HG03520 (cell line): ENCODE data around the gene ANP32D.
"Not testable (repeated sequence)": the region's sequence is repeated elsewhere in the genome, so short reads cannot be mapped to it uniquely, and the experiment has no call there.

Experiments
- ATAC-seq: cut with Tn5 transposase; IDR thresholded peaks from one replicate; pipeline ENCODE4 v1.9.1; 2021; ENCODE audit warnings: mild to moderate bottlenecking, moderate library complexity; ENCODE audit not compliant: unreplicated experiment

Gene ANP32D

DNA sequence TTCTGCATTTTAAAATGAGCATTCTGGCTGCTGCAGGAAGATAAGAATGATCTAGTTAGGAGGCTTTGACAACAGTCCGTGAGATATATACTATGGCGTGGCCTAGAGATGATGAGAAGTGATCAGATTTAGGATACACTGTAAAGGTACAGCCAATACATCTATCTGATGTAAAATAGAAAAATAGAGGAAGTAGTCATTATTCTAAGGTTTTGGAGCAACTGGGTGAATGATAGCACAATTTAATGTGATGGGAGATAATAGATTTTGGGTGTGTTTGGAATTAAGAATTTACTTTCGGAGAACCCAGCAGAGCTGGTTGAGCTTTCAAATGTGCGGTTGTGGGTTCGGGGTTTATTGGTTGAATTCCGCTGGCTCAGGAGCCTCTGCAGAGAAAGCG lies at the start of gene ANP32D:
Gene ANP32D (plus strand): TSS at position 301 of the 400 bp plus-strand sequence. CDS start 106 bp downstream, outside the sequence.
- no peak for ATAC-seq

GRCh38 chr12:48423171-48423570 lies 49.2 kb upstream of the ANP32D start:
- no peak for ATAC-seq

GRCh38 chr12:48424644-48425043 lies 47.7 kb upstream of the ANP32D start:
- ATAC-seq = no peak

- ATAC-seq = not testable (repeated sequence)
Measured at GRCh38 chr12:48434016-48434415, 38.3 kb upstream of the ANP32D start.

DNA sequence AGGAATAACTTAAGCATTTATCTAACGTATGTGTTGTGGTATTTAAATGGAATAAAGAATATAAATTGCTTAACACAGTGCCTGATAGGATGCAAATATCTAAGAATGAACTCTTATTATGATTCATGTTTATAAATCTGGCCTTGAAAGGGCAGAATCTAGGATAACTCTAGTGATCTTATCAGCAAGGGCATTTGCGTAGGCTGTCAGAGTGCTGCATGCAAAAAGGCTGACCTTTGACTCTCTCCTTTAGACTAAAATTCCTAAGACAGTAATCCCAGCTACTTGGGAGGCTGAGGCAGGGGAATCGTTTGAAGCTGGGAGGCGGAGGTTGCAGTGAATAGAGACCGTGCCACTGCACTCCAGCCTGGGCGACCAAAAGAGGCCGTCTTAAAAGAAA lies 31.3 kb upstream of the ANP32D start:
- ATAC-seq = no peak

GRCh38 chr12:48442179-48442847 lies 30.0 kb upstream of the ANP32D start:
- no peak for ATAC-seq

DNA sequence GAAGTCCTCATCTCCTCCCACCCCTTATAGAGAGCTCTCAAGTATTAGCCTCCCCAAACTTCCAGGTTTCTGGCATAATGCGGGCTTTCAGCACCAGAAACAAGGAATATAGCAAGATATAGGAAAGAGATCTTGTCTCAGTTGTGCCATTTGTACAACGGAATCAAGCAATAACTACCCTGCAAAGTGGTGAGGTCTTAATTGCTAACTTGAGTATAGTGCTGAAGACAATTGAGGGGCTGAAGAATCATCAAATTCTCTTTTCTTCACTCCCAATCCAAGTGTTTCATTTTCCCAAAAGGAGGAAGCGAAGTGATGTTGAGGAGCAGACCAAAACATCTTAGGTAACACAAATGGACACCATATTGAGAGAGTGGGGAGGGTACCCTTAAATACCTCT lies 26.8 kb upstream of the ANP32D start:
- no peak for ATAC-seq

DNA sequence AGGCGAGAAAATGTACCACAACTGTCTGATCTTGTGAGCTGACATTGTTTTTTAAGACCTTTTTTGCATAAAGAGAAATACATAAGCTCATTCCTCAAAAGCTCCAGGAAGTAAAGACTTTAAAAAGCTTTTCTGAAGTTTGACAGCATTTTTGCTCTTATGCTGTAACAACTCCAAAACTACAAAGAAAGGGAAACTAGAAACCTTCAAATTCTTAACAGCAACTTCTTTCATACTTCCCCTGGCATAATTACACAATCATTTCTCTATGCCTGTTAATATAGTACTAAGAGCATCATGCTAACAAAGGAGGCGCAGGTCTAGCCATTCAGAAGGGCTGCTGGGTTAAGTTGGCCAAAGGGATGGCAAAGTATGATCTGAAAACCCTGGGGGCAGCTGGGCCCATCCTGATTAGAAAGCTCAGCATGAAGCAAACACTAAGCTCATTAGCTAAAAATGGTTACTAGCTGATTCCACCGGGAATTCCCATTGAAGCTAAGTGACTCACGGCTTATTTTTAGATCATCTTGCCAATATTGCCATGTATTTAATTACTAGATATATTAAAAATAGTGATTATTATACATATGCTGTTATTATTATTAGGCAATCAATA lies 26.1 kb upstream of the ANP32D start:
- ATAC-seq = no peak

GRCh38 chr12:48447755-48448154 lies 24.6 kb upstream of the ANP32D start:
- no peak for ATAC-seq

DNA sequence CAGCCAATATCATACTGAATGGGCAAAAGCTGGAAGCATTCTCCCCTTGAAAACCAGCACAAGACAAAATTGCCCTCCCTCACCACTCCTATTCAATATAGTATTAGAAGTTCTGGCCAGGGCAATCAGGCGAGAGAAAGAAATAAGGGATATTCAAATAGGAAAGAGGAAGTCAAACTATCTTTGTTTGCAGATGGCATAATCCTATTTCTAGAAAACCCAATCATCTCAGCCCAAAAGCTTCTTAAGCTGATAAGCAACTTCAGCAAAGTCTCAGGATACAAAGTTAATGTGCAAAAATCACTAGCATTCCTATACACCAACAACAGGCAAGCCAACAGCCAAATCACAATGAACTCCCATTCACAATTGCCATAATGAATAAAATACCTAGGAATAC lies 21.0 kb upstream of the ANP32D start:
- no peak for ATAC-seq

- ATAC-seq = not testable (repeated sequence)
Measured at GRCh38 chr12:48452961-48453360, 19.4 kb upstream of the ANP32D start.

- no peak for ATAC-seq
Measured at GRCh38 chr12:48454667-48455066, 17.7 kb upstream of the ANP32D start.

- ATAC-seq = no peak
Measured at GRCh38 chr12:48455116-48455515, 17.2 kb upstream of the ANP32D start.

- ATAC-seq = no peak
Measured at GRCh38 chr12:48459259-48459658, 13.1 kb upstream of the ANP32D start.

GRCh38 chr12:48469027-48469426 lies 3.3 kb upstream of the ANP32D start:
- not testable (repeated sequence) for ATAC-seq

DNA sequence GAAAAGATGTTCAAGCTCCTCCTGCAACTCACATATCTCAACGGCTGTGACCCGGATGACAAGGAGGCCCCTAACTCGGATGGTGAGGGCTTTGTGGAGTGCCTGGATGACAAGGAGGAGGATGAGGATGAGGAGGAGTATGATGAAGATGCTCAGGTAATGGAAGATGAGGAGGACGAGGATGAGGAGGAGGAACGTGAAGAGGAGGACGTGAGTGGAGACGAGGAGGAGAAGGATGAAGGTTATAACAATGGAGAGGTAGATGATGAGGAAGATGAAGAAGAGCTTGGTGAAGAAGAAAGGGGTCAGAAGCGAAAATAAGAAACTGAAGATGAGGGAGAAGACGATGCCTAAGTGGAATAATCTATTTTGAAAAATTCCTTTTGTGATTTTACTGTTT lies 702 bp downstream of the ANP32D start:
- no peak for ATAC-seq

GRCh38 chr12:48474497-48474896 lies 2.1 kb downstream of the ANP32D start:
- not testable (repeated sequence) for ATAC-seq

DNA sequence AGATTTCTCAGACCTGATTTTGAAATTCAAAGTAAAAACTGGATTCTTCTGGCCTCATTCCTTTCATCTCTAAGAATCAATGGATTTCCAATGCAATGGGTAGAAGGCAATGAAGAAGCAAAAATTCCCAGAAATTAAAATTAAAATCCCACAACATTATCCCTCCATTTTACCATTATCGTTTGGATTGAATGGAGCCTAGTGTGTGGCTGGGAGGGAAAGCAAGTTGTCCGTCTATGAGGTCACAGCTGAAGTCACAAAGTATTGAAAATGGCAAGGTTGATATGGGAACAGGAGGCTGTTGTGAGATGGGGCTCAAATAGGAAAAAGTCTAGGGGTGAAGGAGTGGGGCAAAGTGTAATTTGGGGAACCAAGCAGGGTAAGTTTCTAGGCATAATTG lies 9.8 kb downstream of the ANP32D start, which contains the start of gene C12orf54:
Gene C12orf54 (plus strand): TSS at position 301 of the 400 bp plus-strand sequence. CDS start 799 bp downstream, outside the sequence.
- ATAC-seq = no peak

DNA sequence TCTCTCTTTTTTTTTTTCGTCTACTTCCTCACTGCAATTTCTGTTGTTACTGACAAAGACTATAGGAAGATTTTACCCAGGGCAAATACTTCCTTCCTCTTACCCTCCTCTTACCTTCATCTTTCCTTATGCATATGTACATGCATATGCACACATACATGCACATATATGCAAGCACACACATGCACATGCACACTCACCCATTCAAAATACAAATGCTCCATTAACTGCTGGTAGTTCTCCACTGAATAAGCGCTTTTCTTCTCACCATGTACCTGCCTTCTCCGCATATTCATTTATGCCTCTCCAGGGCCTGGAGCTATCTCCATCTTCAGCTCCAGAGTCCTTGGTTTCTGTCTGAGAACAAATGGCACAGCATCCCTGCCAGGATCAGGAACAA lies 10.6 kb downstream of the ANP32D start:
- no peak for ATAC-seq

- no peak for ATAC-seq
Measured at GRCh38 chr12:48486261-48486660, 13.9 kb downstream of the ANP32D start.

DNA sequence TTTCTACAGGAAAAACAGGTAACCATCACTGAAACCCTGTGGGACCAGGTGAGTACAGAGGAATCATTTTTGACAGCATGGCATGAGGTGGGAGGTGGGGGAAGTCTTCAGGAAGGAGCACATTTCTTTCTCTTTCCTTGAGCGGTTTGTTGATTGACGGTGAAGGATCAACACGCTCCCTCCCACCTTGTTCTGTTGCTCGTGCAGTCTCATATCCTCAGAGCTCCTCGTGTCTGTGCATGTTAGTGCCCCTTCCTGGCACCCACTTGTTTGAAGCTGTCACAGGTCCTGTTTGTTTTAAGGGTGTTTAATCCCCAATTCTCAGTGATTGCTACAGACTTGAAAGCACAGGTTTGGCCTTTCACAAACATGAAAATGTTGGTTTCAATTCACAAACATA lies 14.3 kb downstream of the ANP32D start:
- ATAC-seq = no peak

DNA sequence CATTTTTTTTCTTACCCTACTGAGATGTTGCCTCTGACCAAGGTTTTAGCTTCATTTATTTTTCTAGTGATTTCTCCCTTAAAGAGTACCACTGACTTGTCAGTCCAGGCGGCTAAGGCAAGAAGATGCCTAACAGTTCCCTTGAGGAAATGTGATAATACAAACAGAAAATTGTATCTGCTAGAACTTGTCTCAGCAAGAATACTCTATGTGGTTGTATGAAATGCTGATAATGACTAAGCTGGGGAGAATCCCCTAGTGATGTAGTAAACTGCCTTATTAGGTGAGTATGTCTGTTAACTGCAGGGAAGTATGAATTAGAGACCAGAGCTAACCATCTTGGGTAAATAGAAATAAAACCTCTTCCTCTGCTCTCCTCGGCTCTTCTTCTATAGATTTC lies 16.7 kb downstream of the ANP32D start:
- ATAC-seq = peak; percentile 97

DNA sequence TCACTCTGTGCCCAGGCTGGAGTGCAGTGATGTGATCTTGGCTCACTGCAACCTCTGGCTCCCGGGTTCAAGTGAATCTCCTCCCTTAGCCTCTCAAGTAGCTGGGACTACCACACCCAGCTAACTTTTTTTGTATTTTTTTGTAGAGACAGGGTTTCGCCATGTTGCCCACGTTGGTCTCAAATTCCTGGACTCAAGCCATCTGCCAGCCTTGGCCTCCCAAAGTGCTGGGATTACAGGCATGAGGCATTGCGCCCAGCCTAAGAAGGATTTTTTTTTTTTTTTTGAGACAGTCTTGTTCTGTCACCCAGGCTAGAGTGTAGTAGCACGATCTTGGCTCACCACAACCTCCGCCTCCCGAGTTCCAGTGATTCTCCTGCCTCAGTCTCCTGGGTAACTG lies 17.1 kb downstream of the ANP32D start:
- not testable (repeated sequence) for ATAC-seq
